ENCODE results near the gene PPDPF. TPM values are rescaled to one million over a fixed set of nuclear protein-coding genes. Genes with fewer than 3 reads are reported as not detected.
"Not testable (repeated sequence)": the region's sequence is repeated elsewhere in the genome, so short reads cannot be mapped to it uniquely, and the experiment has no call there.

The PPDPF gene
- total and polyA plus RNA-seq, 12 donors: 186 to 433 (median 270) TPM

DNA sequence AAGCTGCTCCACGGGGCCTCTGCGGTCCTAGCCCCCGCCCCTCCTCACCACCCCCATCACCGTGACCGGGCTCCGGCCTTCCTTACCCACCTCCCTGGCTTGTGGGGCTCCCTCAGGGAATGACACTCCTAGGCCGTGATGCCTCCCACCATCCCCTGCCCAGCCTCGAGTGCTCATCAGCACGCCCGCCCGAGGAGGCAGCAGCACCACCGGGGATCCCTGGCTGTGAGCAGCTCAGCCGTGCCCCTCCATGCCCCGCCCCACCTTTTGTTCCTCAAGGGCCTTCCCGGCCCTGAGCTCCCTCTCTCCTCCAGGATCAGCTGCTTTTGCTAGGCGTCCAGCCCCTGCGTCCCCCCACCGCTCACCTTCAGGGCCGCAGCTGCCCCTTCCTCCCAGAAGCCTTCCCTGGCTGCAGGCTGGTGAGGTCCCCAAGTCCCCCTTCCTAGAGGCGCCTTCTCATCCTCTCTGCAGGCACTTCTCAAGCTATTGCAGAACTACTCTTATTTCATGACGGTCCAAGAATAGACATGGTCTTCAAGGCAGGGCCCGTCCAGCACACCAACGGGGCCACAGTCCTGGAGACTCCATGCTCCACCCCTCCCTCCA is 36.4 kb downstream of the PPDPF start:
- H3K27ac ChIP-seq: no peak overlapping the region
- H3K36me3 ChIP-seq: peaks cover 3 to 42% (median 22%) of the 10 kb centered on the region in 9 donors
- peaks cover 0 to 19% (median 10%) of the 10 kb centered on the region in 9 donors for H3K4me1 ChIP-seq
- H3K9me3 ChIP-seq: no peaks in the 10 kb centered on the region
- WGBS, 2 donors: 70 to 73% methylated on average over 23 of the region's 23 CpGs
- no peak overlapping the region for H3K4me3 ChIP-seq
- ATAC-seq: no peak
- intact Hi-C loops (cut with DNase I): no loop called here
- no peak for DNase-seq
- TF ChIP-seq, protein P1, sequence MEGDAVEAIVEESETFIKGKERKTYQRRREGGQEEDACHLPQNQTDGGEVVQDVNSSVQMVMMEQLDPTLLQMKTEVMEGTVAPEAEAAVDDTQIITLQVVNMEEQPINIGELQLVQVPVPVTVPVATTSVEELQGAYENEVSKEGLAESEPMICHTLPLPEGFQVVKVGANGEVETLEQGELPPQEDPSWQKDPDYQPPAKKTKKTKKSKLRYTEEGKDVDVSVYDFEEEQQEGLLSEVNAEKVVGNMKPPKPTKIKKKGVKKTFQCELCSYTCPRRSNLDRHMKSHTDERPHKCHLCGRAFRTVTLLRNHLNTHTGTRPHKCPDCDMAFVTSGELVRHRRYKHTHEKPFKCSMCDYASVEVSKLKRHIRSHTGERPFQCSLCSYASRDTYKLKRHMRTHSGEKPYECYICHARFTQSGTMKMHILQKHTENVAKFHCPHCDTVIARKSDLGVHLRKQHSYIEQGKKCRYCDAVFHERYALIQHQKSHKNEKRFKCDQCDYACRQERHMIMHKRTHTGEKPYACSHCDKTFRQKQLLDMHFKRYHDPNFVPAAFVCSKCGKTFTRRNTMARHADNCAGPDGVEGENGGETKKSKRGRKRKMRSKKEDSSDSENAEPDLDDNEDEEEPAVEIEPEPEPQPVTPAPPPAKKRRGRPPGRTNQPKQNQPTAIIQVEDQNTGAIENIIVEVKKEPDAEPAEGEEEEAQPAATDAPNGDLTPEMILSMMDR (IDR thresholded peaks at IDR 0.05): no peak
- H3K27me3 ChIP-seq: peaks cover 0 to 27% (median 0%) of the 10 kb centered on the region in 7 donors

GRCh38 chr20:63557481-63557891 is 36.9 kb downstream of the PPDPF start:
- Histone ChIP-seq H3K4me1 (peaks cover 0 to 17% (median 10%) of the 10 kb centered on the region in 9 donors), H3K36me3 (peaks cover 3 to 47% (median 27%) of the 10 kb centered on the region in 9 donors), H3K9me3 (no peaks in the 10 kb centered on the region), H3K4me3 (no peak overlapping the region), H3K27me3 (peaks cover 0 to 22% (median 0%) of the 10 kb centered on the region in 7 donors), H3K27ac (no peak overlapping the region)
- TF ChIP-seq, protein P1 (IDR thresholded peaks at IDR 0.05): no peak
- WGBS, 2 donors: 93 to 94% methylated on average over 18 to 19 of the region's 19 CpGs
- ATAC-seq (no peak), DNase-seq (no peak)
- intact Hi-C loops (cut with DNase I): no loop called here

GRCh38 chr20:63558804-63559484 is 38.4 kb downstream of the PPDPF start:
- no peak for ATAC-seq
- 94 to 96% methylated on average over 14 of the region's 14 CpGs for WGBS, 2 donors
- peaks cover 6 to 61% (median 41%) of the 10 kb centered on the region in 9 donors for H3K36me3 ChIP-seq

DNA sequence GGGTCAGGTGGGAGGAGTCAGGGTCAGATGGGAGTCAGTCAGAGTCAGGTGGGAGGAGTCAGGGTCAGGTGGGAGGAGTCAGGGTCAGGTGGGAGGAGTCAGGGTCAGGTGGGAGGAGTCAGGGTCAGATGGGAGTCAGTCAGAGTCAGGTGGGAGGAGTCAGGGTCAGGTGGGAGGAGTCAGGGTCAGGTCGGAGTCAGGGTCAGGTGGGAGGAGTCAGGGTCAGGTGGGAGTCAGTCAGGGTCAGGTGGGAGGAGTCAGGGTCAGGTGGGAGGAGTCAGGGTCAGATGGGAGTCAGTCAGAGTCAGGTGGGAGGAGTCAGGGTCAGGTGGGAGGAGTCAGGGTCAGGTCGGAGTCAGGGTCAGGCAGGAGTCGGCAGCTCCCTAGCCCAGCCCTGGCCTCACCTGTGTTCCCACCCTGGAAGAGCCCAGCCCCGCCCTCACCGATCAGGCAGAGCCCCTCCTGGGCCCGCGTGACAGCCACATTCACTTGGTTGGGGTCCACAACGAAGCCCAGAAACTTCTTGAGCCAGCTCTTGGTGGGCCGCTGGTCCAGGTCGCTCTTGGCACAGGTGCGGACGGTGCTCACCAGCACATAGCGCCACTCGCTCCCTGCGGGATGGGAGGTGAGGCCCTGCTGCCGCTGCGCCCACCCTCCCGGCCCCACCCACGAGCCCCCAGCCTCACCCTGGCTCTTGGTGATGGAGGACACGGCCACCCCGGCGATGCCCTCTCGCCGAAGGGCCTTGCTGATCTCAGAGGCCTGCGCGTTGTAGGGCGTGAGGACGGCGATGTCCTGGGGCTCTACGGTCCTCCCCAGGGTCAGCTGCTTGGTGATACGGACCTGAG is 39.1 kb downstream of the PPDPF start:
- DNase-seq; intact Hi-C loops (cut with DNase I); H3K27ac ChIP-seq; ATAC-seq; H3K4me1 ChIP-seq; H3K27me3 ChIP-seq; H3K9me3 ChIP-seq; H3K4me3 ChIP-seq: not testable (repeated sequence)
- WGBS, 2 donors: 94 to 95% methylated on average over 30 to 31 of the region's 31 CpGs
- peaks cover 6 to 69% (median 47%) of the 10 kb centered on the region in 9 donors for H3K36me3 ChIP-seq

More at GRCh38 chr20:63558804-63559484, 38.4 kb downstream of the PPDPF start:
- TF ChIP-seq, protein P1 (IDR thresholded peaks at IDR 0.05): no peak
- no peaks in the 10 kb centered on the region for H3K9me3 ChIP-seq
- peaks cover 0 to 11% (median 6%) of the 10 kb centered on the region in 9 donors for H3K4me1 ChIP-seq
- no peak overlapping the region for H3K27ac ChIP-seq
- H3K4me3 ChIP-seq: no peak overlapping the region
- intact Hi-C loops (cut with DNase I): no loop called here
- DNase-seq: no peak
- peaks cover 0 to 10% (median 0%) of the 10 kb centered on the region in 7 donors for H3K27me3 ChIP-seq

Measured in heart right ventricle (tissue), 16 donors.